Neural cell (in vitro differentiated cells): Measurements from ENCODE around the gene GALNT10.

Experiments
- CTCF ChIP-seq: fragments of 450-650 bp; IDR thresholded peaks from 2 replicates; pipeline ENCODE4 v1.5.1; 2014; ENCODE audit warnings: antibody characterized with exemption, mild to moderate bottlenecking, moderate library complexity; ENCODE audit not compliant: poor library complexity, severe bottlenecking
- EZH2 ChIP-seq: fragments of 200-600, 300-800 bp; shearing (Covaris generic), sonication (generic); IDR thresholded peaks from 2 replicates; pipeline ENCODE4 v1.6.1; 2014; ENCODE audit warnings: antibody characterized with exemption, low read length, borderline replicate concordance, mild to moderate bottlenecking; ENCODE audit not compliant: insufficient read depth, poor library complexity, severe bottlenecking
- POLR2AphosphoS5 ChIP-seq: IDR thresholded peaks from 2 replicates; pipeline ENCODE4 v1.6.1; 2012

- TF ChIP-seq CTCF, result no peak
- TF ChIP-seq EZH2, result no peak
- no peak for TF ChIP-seq POLR2AphosphoS5
These were observed 111.2 kb downstream of the GALNT10 start for GRCh38 chr5:154301726-154302125.
